Measurements from ENCODE around the gene GDPD5. TPM values are rescaled to one million over a fixed set of nuclear protein-coding genes. Genes with fewer than 3 reads are reported as not detected.
A peak's percentile ranks its signal among the peaks of the same experiment; 100 is the strongest.

The GDPD5 gene
- total RNA-seq, 2 experiments from 2014 or later: 13.3 to 13.5 TPM

GRCh38 chr11:75428989-75429640 is 96.6 kb downstream of the GDPD5 start:
- peaks cover 13% of the 10 kb centered on the region for H3K4me1 Mint-ChIP-seq (ENCODE audit: low read depth)
- peaks cover 42% of the 10 kb centered on the region for H3K27me3 Mint-ChIP-seq (ENCODE audit: low read depth)
- DNase-seq: no peak
- H3K9me3 Mint-ChIP-seq: no peaks in the 10 kb centered on the region
- intact Hi-C loops (cut with micrococcal nuclease): no loop called here
- peak overlapping the region; percentile 64 for H3K4me3 Mint-ChIP-seq
- CTCF ChIA-PET: interaction anchor here (0.7 to 2.1 kb wide), 5 partner anchors 15 to 286 kb away, joined by 3 to 6 read pairs (median 3); no protein-coding TSS in a partner anchor
- peaks cover 3% of the 10 kb centered on the region for H3K36me3 Mint-ChIP-seq (ENCODE audit: low read depth)
- no peak overlapping the region for H3K27ac Mint-ChIP-seq

DNA sequence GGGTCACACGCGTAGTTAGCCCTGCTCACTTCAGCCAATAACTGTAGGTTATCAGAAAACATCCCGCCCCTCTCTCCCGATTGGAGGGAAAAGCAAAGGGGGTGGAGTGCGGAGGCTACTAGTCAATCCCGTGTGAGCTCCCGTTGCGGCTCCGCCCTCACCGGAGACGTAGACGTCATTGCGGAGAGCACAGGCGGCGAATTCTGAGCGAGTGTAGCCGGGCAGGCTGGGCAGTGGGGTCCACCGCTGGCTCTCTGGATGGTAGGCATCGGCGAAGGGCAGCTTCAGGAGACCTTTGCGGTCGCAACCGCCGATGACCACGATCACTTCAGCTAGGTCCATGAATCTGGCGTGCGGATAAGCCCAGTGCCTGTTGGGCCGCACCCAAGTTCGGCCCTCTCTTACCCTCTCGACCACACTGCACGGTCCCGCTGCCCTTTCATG is 97.4 kb downstream of the GDPD5 start:
- intact Hi-C loops (cut with micrococcal nuclease): no loop called here
- peaks cover 40% of the 10 kb centered on the region for H3K27me3 Mint-ChIP-seq (ENCODE audit: low read depth)
- peaks cover 3% of the 10 kb centered on the region for H3K36me3 Mint-ChIP-seq (ENCODE audit: low read depth)

GRCh38 chr11:75427181-75427580 is 98.6 kb downstream of the GDPD5 start:
- Mint-ChIP-seq H3K9me3 (no peaks in the 10 kb centered on the region), H3K36me3 (ENCODE audit: low read depth) (peaks cover 3% of the 10 kb centered on the region), H3K4me1 (ENCODE audit: low read depth) (peaks cover 13% of the 10 kb centered on the region), H3K27me3 (ENCODE audit: low read depth) (peaks cover 30% of the 10 kb centered on the region), H3K27ac (no peak overlapping the region), H3K4me3 (no peak overlapping the region)
- CTCF ChIA-PET: interaction anchor here (1.4 to 1.6 kb wide), 3 partner anchors 39 to 147 kb away, joined by 5 to 8 read pairs (median 6); no protein-coding TSS in a partner anchor
- intact Hi-C loops (cut with micrococcal nuclease): no loop called here
- no peak for DNase-seq

More for the DNA sequence above, 97.4 kb downstream of the GDPD5 start:
- Mint-ChIP-seq H3K4me1 (ENCODE audit: low read depth) (peaks cover 13% of the 10 kb centered on the region), H3K9me3 (no peaks in the 10 kb centered on the region), H3K4me3 (peak overlapping the region; percentile 52), H3K27ac (no peak overlapping the region)
- CTCF ChIA-PET: interaction anchor here (0.8 to 2.1 kb wide), 5 partner anchors 16 to 180 kb away, joined by 3 to 8 read pairs (median 5); no protein-coding TSS in a partner anchor
- peak; percentile 79 for DNase-seq

DNA sequence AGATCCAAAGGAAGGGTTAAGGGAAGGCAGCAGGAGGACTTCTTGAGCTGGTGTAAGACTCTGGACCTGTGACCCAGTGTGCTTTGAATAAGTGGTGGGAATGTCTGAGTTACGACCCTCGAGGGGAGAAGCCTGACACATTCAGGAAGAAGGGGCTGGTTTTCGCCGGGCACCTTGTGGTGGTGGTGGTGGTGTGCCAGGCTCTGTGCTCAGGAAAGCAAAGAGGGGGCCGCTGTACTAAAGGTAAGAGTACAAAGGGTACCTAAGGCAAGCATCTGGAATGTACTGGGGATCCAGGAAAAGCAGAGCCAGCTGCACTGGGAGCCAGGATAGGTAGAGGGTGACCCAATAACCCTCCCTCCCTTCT is 99.0 kb downstream of the GDPD5 start:
- intact Hi-C loops (cut with micrococcal nuclease): no loop called here
- no peaks in the 10 kb centered on the region for H3K9me3 Mint-ChIP-seq
- H3K36me3 Mint-ChIP-seq (ENCODE audit: low read depth): peaks cover 6% of the 10 kb centered on the region
- H3K27me3 Mint-ChIP-seq (ENCODE audit: low read depth): peaks cover 25% of the 10 kb centered on the region
- H3K4me1 Mint-ChIP-seq (ENCODE audit: low read depth): peaks cover 13% of the 10 kb centered on the region
- no peak for DNase-seq
- CTCF ChIA-PET: interaction anchor here (1.6 kb wide), 1 partner anchor 147 kb away, joined by 6 read pairs; no protein-coding TSS in a partner anchor
- H3K27ac Mint-ChIP-seq: no peak overlapping the region
- no peak overlapping the region for H3K4me3 Mint-ChIP-seq

DNA sequence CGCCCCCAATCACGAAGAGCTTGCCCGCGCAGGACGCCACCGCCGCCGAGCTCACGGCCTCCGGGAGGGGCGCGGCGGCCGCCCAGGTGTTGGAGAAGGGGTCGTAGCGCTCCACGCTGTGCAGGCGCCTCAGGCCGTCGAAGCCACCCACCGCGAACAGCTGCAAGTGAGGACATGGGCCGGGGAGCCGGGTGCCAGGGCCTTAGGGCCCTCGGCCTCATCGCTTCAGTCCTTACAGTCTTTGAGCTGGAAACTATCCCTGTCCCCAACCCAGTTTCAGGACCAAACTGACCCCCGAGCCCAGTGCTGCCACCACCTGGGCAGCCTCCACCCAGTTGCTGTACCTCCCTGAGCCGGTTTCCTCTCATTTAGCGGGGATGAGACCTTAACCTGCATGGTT is 100.3 kb downstream of the GDPD5 start:
- DNase-seq: no peak
- no peak overlapping the region for H3K4me3 Mint-ChIP-seq
- H3K36me3 Mint-ChIP-seq (ENCODE audit: low read depth): peaks cover 6% of the 10 kb centered on the region
- H3K27ac Mint-ChIP-seq: no peak overlapping the region
- peaks cover 7% of the 10 kb centered on the region for H3K4me1 Mint-ChIP-seq (ENCODE audit: low read depth)
- no peaks in the 10 kb centered on the region for H3K9me3 Mint-ChIP-seq
- CTCF ChIA-PET: interaction anchor here (0.6 to 1.7 kb wide), 6 partner anchors 17 to 145 kb away, joined by 3 to 6 read pairs (median 4); no protein-coding TSS in a partner anchor
- H3K27me3 Mint-ChIP-seq (ENCODE audit: low read depth): peaks cover 12% of the 10 kb centered on the region
- intact Hi-C loops (cut with micrococcal nuclease): no loop called here

- CTCF ChIA-PET: interaction anchor here (1.7 kb wide), 1 partner anchor 36 kb away, joined by 5 read pairs; no protein-coding TSS in a partner anchor
- H3K27ac Mint-ChIP-seq: no peak overlapping the region
These were observed 101.3 kb downstream of the GDPD5 start for GRCh38 chr11:75424396-75424795.

DNA sequence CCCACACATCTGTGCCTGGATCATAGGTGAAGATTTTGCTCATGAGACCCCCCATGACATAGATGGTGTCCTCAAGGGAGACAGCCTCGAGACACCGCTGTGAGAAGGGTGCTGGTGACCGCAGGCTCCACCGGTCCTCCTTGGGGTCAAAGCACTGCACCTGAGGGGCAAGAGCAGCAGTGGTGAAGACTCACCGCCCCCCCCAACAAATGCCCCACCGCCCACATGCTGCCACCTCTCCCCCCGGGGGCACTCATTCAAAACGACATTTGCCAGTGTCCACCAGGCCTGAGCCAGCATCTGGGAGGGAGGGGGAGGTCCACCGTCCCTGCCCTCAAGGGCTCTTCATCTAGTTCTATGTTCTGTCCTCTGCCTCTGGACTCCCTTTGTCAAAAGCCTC is 102.0 kb downstream of the GDPD5 start:
- Mint-ChIP-seq H3K4me3 (no peak overlapping the region), H3K27me3 (ENCODE audit: low read depth) (peaks cover 4% of the 10 kb centered on the region), H3K4me1 (ENCODE audit: low read depth) (peaks cover under 1% of the 10 kb centered on the region), H3K36me3 (ENCODE audit: low read depth) (peaks cover 4% of the 10 kb centered on the region), H3K9me3 (no peaks in the 10 kb centered on the region), H3K27ac (no peak overlapping the region)
- intact Hi-C loops (cut with micrococcal nuclease): no loop called here
- CTCF ChIA-PET: no interaction called here
- no peak for DNase-seq

More at GRCh38 chr11:75424396-75424795, 101.3 kb downstream of the GDPD5 start:
- H3K9me3 Mint-ChIP-seq: no peaks in the 10 kb centered on the region
- DNase-seq: no peak
- H3K36me3 Mint-ChIP-seq (ENCODE audit: low read depth): peaks cover 5% of the 10 kb centered on the region
- no peak overlapping the region for H3K4me3 Mint-ChIP-seq
- intact Hi-C loops (cut with micrococcal nuclease): no loop called here
- H3K4me1 Mint-ChIP-seq (ENCODE audit: low read depth): peaks cover 6% of the 10 kb centered on the region
- peaks cover 11% of the 10 kb centered on the region for H3K27me3 Mint-ChIP-seq (ENCODE audit: low read depth)

GRCh38 chr11:75422248-75423231 is 103.2 kb downstream of the GDPD5 start:
- H3K4me3 Mint-ChIP-seq: no peak overlapping the region
- no peaks in the 10 kb centered on the region for H3K4me1 Mint-ChIP-seq (ENCODE audit: low read depth)
- intact Hi-C loops (cut with micrococcal nuclease): no loop called here
- no peaks in the 10 kb centered on the region for H3K9me3 Mint-ChIP-seq
- DNase-seq: no peak
- no peak overlapping the region for H3K27ac Mint-ChIP-seq
- no peaks in the 10 kb centered on the region for H3K27me3 Mint-ChIP-seq (ENCODE audit: low read depth)
- CTCF ChIA-PET: no interaction called here
- H3K36me3 Mint-ChIP-seq (ENCODE audit: low read depth): peaks cover 4% of the 10 kb centered on the region

- Mint-ChIP-seq H3K36me3 (ENCODE audit: low read depth) (peaks cover 5% of the 10 kb centered on the region), H3K9me3 (no peaks in the 10 kb centered on the region), H3K27me3 (ENCODE audit: low read depth) (no peaks in the 10 kb centered on the region), H3K27ac (no peak overlapping the region), H3K4me1 (ENCODE audit: low read depth) (no peaks in the 10 kb centered on the region), H3K4me3 (no peak overlapping the region)
- CTCF ChIA-PET: no interaction called here
- intact Hi-C loops (cut with micrococcal nuclease): no loop called here
- DNase-seq: no peak
These were observed 103.9 kb downstream of the GDPD5 start for GRCh38 chr11:75421902-75422247.

DNA sequence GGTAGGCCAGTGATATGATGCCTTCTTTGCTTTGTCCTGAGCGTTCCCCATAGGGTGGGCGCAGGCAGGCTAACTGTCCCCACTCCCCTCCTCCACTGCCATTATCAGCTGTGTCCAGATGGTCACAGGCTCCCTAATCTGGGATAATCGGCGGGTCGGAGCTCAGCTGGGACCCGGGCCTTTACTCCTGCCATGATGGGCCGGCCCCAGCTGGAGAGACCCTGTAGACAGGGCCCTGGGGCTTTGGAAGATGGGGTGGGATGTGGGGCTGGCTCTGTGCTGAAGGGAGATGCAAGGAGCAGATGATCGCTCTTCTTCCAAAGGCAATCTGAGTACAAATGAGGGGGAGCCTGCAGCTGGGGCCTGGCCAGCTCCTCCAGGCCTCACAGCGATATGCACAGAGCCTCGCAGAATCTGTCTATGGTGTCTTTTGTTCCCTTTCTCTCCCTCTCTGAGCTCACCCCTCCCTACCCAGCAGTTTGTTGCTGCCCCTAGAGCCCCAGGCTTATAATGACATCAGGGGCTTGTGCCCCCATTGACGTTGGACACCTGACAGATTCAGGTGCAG is 104.6 kb downstream of the GDPD5 start:
- DNase-seq: no peak
- Mint-ChIP-seq H3K27me3 (ENCODE audit: low read depth) (no peaks in the 10 kb centered on the region), H3K9me3 (no peaks in the 10 kb centered on the region), H3K36me3 (ENCODE audit: low read depth) (peaks cover 8% of the 10 kb centered on the region), H3K4me3 (no peak overlapping the region), H3K4me1 (ENCODE audit: low read depth) (no peaks in the 10 kb centered on the region), H3K27ac (no peak overlapping the region)
- intact Hi-C loops (cut with micrococcal nuclease): no loop called here
- CTCF ChIA-PET: no interaction called here

- Mint-ChIP-seq H3K27me3 (ENCODE audit: low read depth) (no peaks in the 10 kb centered on the region), H3K4me1 (ENCODE audit: low read depth) (no peaks in the 10 kb centered on the region), H3K9me3 (no peaks in the 10 kb centered on the region), H3K27ac (no peak overlapping the region), H3K36me3 (ENCODE audit: low read depth) (peaks cover 11% of the 10 kb centered on the region), H3K4me3 (no peak overlapping the region)
- intact Hi-C loops (cut with micrococcal nuclease): no loop called here
- no peak for DNase-seq
- CTCF ChIA-PET: no interaction called here
These were observed 105.3 kb downstream of the GDPD5 start for GRCh38 chr11:75420224-75421034.

Data from activated naive CD4-positive, alpha-beta T cell treated with anti-CD3 and anti-CD28 coated beads for 36 hours (primary cell).